ENCODE results near the gene SUGCT. TPM values are rescaled to one million over a fixed set of nuclear protein-coding genes. Genes with fewer than 3 reads are reported as not detected.

Gene SUGCT
- total RNA-seq, 1 donor from 2014 or later = 1.6 TPM

- no peak for DNase-seq (ENCODE audit: low spot score)
- no peaks in the 10 kb centered on the region for H3K9me3 Mint-ChIP-seq (ENCODE audit: unreplicated experiment)
Measured at GRCh38 chr7:40722242-40722641, 587.4 kb downstream of the SUGCT start.

GRCh38 chr7:40723829-40724228 is 589.0 kb downstream of the SUGCT start:
- Mint-ChIP-seq H3K4me3 (ENCODE audit: unreplicated experiment) (no peak overlapping the region), H3K27me3 (ENCODE audit: unreplicated experiment) (no peaks in the 10 kb centered on the region), H3K36me3 (ENCODE audit: low read depth, unreplicated experiment) (no peaks in the 10 kb centered on the region), H3K9me3 (ENCODE audit: unreplicated experiment) (no peaks in the 10 kb centered on the region), H3K4me1 (ENCODE audit: unreplicated experiment) (no peaks in the 10 kb centered on the region), H3K27ac (ENCODE audit: unreplicated experiment) (no peak overlapping the region)
- no peak for DNase-seq (ENCODE audit: low spot score)
- TF ChIP-seq CTCF (IDR thresholded peaks at IDR 0.05; ENCODE audit: unreplicated experiment) = no peak

More at GRCh38 chr7:40722242-40722641, 587.4 kb downstream of the SUGCT start:
- H3K4me3 Mint-ChIP-seq (ENCODE audit: unreplicated experiment) = no peak overlapping the region
- no peak overlapping the region for H3K27ac Mint-ChIP-seq (ENCODE audit: unreplicated experiment)
- no peaks in the 10 kb centered on the region for H3K27me3 Mint-ChIP-seq (ENCODE audit: unreplicated experiment)
- no peaks in the 10 kb centered on the region for H3K4me1 Mint-ChIP-seq (ENCODE audit: unreplicated experiment)
- no peaks in the 10 kb centered on the region for H3K36me3 Mint-ChIP-seq (ENCODE audit: low read depth, unreplicated experiment)
- TF ChIP-seq CTCF (IDR thresholded peaks at IDR 0.05; ENCODE audit: unreplicated experiment) = no peak

- Mint-ChIP-seq H3K4me3 (ENCODE audit: unreplicated experiment) (no peak overlapping the region), H3K9me3 (ENCODE audit: unreplicated experiment) (no peaks in the 10 kb centered on the region)
Measured at GRCh38 chr7:40726559-40726958, 591.8 kb downstream of the SUGCT start.

GRCh38 chr7:40733114-40733513 is 598.3 kb downstream of the SUGCT start:
- Mint-ChIP-seq H3K27me3 (ENCODE audit: unreplicated experiment) (no peaks in the 10 kb centered on the region), H3K9me3 (ENCODE audit: unreplicated experiment) (no peaks in the 10 kb centered on the region), H3K27ac (ENCODE audit: unreplicated experiment) (no peak overlapping the region), H3K36me3 (ENCODE audit: low read depth, unreplicated experiment) (no peaks in the 10 kb centered on the region), H3K4me1 (ENCODE audit: unreplicated experiment) (no peaks in the 10 kb centered on the region), H3K4me3 (ENCODE audit: unreplicated experiment) (no peak overlapping the region)
- DNase-seq (ENCODE audit: low spot score) = no peak
- no peak for TF ChIP-seq CTCF (IDR thresholded peaks at IDR 0.05; ENCODE audit: unreplicated experiment)

More at GRCh38 chr7:40726559-40726958, 591.8 kb downstream of the SUGCT start:
- H3K36me3 Mint-ChIP-seq (ENCODE audit: low read depth, unreplicated experiment) = no peaks in the 10 kb centered on the region
- no peaks in the 10 kb centered on the region for H3K27me3 Mint-ChIP-seq (ENCODE audit: unreplicated experiment)
- no peaks in the 10 kb centered on the region for H3K4me1 Mint-ChIP-seq (ENCODE audit: unreplicated experiment)
- DNase-seq (ENCODE audit: low spot score) = no peak
- TF ChIP-seq CTCF (IDR thresholded peaks at IDR 0.05; ENCODE audit: unreplicated experiment) = no peak
- no peak overlapping the region for H3K27ac Mint-ChIP-seq (ENCODE audit: unreplicated experiment)

GRCh38 chr7:40733578-40733977 is 598.8 kb downstream of the SUGCT start:
- no peaks in the 10 kb centered on the region for H3K36me3 Mint-ChIP-seq (ENCODE audit: low read depth, unreplicated experiment)
- no peak for DNase-seq (ENCODE audit: low spot score)
- no peak for TF ChIP-seq CTCF (IDR thresholded peaks at IDR 0.05; ENCODE audit: unreplicated experiment)
- H3K27ac Mint-ChIP-seq (ENCODE audit: unreplicated experiment) = no peak overlapping the region
- H3K27me3 Mint-ChIP-seq (ENCODE audit: unreplicated experiment) = no peaks in the 10 kb centered on the region
- H3K4me3 Mint-ChIP-seq (ENCODE audit: unreplicated experiment) = no peak overlapping the region
- no peaks in the 10 kb centered on the region for H3K9me3 Mint-ChIP-seq (ENCODE audit: unreplicated experiment)
- H3K4me1 Mint-ChIP-seq (ENCODE audit: unreplicated experiment) = no peaks in the 10 kb centered on the region

Data from endothelial cell (in vitro differentiated cells).